IPS DF 4.7 (cell line): ENCODE data around the gene SNX32.

ENCODE experiments used
- DNase-seq: peaks from one replicate; pipeline ENCODE4 v3.0.0-alpha.2; 2013; ENCODE audit warnings: low spot score; ENCODE audit errors: extremely low read depth

The SNX32 gene

DNA sequence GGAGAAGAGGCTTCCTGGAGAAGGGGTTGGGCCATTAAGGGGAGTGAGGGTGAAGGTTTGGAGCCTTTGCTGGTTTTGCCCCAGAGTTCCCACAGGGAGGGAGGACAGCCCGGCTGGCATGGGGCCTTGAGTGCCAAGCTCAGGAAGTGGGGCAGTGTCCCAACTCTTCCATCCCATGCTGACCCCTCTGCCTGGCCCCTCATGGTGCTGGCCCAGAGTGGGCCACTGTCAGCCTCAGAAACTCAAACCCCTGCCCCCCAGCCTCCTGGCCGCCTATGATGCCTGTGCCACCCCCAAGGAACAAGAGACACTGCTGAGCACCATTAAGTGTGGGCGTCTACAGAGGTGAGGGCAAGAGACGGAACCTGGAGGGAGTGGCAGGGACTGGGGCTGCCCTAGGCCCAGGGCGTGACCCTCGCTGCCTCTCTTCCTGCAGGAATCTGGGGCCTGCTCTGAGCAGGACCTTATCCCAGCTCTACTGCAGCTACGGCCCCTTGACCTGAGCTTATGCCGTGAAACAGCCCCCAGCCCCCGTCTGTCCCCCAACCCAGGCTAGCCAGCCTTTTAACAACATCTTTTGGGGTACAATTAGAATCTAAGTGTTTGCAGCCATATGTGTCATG, 31.9 kb downstream of the SNX32 start:
- no peak for DNase-seq

DNA sequence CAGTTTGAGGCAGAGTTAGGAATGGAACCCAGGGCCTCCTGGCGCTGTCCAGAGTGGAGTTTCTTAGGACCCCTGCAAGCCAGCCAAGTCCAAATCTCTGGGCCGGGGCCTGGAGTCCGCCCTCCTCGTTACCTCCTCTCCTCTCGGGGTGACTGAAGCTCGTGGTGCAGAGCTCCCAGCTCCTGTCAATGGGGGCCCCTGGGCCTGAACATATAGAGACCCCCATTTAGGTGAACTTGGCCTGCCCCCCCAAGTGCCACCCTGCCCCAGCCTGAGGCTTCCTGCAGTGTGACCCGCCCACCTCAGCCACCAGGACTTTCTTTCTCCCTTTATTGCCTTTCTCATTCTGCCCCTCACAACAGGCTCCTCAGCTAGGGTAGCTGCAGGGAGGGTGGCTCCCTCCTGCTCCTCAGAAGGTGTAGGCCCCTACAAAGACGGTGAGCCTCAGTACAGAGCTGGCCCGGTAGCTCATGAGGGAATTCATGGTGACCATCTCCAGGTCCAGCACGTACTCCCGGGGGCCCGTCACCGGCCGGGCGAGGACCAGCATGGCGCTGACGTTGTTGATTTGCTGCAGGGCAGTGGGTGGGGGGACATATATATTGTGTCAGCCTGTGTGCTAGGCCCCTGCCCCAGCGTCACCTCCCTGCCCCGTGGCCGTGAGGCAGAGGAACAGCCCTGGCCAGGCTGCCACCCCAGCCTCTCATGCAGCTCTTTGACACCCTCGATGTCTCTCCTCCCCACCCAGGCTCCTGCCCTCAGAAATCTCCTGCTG, 32.9 kb downstream of the SNX32 start:
- DNase-seq = no peak

- no peak for DNase-seq
Measured at GRCh38 chr11:65867284-65868071, 33.7 kb downstream of the SNX32 start.

DNA sequence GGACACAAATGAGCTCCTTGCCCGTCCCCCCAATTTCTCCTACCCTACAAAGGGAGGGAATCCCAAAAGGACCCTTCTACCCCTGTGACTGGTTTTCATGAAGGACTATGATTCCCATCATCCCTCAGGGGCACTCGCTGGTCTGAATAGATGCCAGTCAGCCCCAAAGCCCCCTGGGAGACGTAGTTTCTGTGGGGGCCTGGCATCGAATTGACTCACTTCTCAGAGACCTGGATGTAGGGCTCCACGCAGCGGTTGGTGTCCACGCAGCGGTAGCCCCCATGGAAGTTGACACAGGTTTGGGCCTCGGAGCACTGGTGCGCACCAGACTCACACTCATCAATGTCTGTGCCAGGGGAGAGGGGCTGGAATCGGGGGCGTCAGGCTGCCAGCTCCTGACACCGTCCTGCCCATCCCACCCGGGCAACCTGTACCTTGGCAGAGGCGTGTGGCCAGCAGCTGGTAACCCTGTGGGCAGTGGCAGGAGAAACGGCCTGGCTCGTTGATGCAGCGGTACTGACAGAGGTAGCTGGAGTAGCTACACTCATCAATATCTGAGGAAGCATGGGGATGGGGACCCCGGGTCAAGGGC, 34.4 kb downstream of the SNX32 start:
- no peak for DNase-seq

GRCh38 chr11:65868907-65869306, 35.1 kb downstream of the SNX32 start:
- no peak for DNase-seq

- DNase-seq = no peak
Measured at GRCh38 chr11:65869643-65870306, 36.0 kb downstream of the SNX32 start.

DNA sequence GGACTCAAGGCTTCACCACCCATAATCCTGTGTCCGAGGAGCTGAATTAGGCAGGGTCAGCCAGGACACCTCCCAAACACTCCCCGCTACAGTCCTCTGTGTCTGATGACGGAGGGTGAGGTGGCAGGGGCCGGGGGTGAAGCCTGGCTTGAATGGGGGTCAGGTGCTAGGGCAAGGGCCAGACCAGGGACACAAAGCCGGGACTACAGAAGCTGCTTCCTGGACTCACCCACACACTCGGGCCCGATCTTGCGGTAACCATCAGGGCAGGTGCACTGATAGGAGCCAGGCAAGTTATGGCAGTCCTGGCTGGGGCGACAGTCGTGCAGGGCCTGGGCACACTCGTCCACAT, 36.5 kb downstream of the SNX32 start:
- no peak for DNase-seq

GRCh38 chr11:65870706-65871681, 37.2 kb downstream of the SNX32 start:
- no peak for DNase-seq

DNA sequence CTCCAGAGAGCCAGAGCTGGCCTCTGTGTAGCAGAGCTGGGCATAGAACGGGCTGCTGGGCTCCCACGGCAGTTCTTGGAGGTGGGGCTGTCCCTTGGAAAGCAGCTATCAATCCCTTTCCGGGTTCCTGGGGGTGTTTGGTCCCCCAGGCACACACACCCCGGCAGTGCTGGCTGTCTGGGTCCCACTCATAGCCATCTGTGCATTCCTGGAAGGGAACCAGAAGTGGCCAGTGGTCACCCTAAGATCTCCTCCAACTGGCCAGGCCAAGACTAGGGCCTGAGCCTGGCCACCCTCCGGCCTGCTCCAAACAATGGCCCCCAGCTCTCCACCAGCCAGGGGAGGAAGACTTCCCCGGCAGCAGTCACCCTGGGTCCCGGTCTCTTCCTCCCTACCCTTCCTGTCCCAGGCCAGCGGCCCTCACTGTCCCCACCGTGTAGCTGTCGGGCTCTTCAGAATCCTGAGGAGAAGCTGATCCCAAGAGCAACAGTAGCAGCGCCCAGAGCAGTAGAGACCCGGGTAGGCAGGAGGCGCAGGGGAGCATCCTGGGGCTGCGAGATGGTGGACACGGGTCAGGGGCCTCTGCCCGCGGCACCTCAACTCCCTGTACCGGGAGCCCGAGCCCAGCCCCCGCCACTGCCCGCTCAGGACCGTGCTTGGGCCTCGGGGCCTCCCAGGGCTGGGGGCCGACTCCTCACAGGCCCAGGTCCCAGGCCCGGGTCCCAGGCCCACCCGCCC, 38.2 kb downstream of the SNX32 start:
- DNase-seq = no peak

GRCh38 chr11:65872586-65873317, 39.0 kb downstream of the SNX32 start, which contains the start of gene EFEMP2:
TSS of gene EFEMP2 (minus strand) at chr11:65872800. CDS start at chr11:65872354, 446 bp downstream.
- DNase-seq = no peak

DNA sequence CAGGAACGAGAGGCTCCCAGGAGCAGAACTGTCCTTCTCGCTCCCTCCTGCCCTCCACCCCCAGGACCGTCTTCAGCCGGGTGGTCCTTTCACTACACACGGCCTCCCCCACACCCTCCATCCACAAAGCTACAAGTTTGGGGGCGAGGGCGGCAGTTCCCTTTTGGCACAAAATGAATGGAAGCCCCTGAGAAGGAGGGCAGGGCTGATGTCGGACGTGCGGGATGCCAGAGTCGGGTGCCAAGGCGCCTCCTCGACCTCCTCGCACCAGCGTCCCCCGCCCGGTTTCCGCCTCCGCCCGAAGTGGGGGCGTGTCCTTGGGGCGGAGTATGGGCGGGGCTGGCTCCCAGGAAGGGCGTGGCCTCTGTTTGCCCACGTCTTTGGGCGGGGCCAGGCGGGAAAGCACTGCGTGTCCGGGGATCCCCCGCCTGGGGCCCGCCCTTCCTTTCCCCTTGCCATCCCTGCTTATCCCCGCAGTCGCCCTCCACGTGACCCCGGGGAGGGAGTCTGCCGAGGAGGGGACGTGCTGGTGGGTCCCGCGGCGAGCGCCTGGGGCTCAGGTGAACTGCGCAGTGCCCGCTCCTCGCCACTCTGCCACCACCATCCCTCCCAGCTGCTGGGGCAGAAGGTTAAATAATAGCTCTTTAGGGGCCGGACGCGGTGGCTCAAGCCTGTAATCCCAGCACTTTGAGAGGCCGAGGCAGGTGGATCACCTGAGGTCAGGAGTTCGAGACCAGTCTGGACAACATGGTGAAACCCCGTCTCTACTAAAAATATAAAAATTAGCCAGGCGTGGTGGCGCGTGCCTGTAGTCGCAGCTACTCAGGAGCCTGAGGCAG, 39.8 kb downstream of the SNX32 start:
- no peak for DNase-seq

DNA sequence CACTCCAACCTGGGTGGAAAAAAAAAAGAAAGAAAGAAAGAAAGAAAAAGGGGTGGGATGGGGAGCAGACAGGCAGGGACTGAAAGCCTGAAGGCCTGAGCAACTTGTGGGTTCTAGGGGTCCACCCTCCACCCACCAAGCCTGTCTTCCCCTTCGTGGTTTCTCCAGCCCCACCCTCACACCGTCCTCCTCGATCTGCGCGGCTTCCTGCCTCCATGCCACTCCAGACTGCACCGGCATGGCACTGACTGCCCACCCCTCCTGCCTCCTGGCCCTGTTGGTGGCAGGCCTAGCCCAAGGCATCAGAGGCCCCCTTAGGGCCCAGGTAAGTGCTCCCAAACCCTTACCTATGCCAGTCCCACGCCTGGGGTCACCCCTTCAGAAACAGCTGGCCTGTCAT, 45.9 kb downstream of the SNX32 start, which contains the start of gene CTSW:
Gene CTSW, plus strand, starts transcription at position 221 of the 400 bp plus-strand sequence. Its CDS starts 18 bp downstream, at position 239.
- no peak for DNase-seq

- no peak for DNase-seq
Measured at GRCh38 chr11:65880027-65880426, 46.3 kb downstream of the SNX32 start.

- DNase-seq = no peak
Measured at GRCh38 chr11:65880844-65881421, 47.2 kb downstream of the SNX32 start.

DNA sequence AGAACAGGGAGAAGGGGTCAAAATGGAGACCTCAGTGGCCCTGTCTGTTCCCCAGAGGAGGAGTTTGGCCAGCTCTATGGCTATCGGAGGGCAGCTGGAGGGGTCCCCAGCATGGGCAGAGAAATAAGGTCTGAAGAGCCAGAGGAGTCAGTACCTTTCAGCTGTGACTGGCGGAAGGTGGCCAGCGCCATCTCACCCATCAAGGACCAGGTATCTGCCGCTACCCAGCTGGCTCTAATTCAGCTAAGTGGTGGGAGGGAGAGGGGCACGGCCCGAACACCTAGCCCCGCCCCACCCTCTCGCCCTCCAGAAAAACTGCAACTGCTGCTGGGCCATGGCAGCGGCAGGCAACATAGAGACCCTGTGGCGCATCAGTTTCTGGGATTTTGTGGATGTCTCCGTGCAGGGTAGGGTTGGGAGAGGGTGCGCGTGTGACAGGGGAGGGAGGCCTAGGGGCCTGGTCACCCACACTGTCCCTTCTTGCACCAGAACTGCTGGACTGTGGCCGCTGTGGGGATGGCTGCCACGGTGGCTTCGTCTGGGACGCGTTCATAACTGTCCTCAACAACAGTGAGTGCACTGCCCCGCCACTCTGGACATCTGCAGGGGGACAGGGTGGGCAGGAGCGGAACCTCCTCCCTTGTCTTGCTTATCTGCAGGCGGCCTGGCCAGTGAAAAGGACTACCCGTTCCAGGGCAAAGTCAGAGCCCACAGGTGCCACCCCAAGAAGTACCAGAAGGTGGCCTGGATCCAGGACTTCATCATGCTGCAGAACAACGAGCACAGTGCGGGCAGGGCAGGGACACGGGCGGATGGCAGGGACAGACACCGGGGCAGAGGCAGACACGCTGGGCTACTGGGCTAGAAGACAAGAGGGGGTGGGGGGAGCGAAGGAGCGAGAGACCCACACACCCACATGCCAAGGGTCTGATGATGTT, 48.6 kb downstream of the SNX32 start:
- DNase-seq = no peak

DNA sequence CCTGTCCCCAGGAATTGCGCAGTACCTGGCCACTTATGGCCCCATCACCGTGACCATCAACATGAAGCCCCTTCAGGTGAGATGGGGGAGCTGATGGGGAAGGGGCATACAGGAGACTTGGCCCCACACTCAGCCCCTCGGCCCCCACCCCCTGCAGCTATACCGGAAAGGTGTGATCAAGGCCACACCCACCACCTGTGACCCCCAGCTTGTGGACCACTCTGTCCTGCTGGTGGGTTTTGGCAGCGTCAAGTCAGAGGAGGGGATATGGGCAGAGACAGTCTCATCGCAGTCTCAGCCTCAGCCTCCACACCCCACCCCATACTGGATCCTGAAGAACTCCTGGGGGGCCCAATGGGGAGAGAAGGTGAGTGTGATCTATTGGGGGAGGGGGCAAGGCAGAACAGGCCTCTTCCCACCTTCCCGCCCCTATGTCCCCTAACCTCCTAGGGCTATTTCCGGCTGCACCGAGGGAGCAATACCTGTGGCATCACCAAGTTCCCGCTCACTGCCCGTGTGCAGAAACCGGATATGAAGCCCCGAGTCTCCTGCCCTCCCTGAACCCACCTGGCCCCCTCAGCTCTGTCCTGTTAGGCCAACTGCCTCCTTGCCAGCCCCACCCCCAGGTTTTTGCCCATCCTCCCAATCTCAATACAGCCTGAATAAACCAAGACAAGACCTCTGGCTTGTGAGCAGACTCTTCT, 49.4 kb downstream of the SNX32 start:
- no peak for DNase-seq
